ENCODE data around the gene RPRD1B.

RPRD1B gene

GRCh38 chr20:38134427-38135270 lies 101.1 kb downstream of the RPRD1B start:
- H3K9ac ChIP-seq (ENCODE audit: low read length), result no peak overlapping the region
- no peak overlapping the region for H2AFZ ChIP-seq (ENCODE audit: low read length)
- H3F3A ChIP-seq (ENCODE audit: insufficient read depth, low read length), result no peaks in the 10 kb centered on the region

GRCh38 chr20:38135271-38135650 lies 101.7 kb downstream of the RPRD1B start:
- H3K27ac ChIP-seq (ENCODE audit: low read length), result no peak overlapping the region
- no peaks in the 10 kb centered on the region for H3K9me2 ChIP-seq (replicated peaks; ENCODE audit: insufficient read depth, low read length)
- H3K4me3 ChIP-seq (ENCODE audit: low read length), result no peak overlapping the region
- H2AFZ ChIP-seq (ENCODE audit: low read length), result no peak overlapping the region
- H3K4me1 ChIP-seq (ENCODE audit: low read length), result no peaks in the 10 kb centered on the region
- TF ChIP-seq CTCF (IDR thresholded peaks at IDR 0.05; ENCODE audit: low read length) (no peak), EZH2 (optimal IDR thresholded peaks at IDR 0.05; ENCODE audit: low read depth, low read length) (no peak), EZH2phosphoT487 (IDR thresholded peaks at IDR 0.05; ENCODE audit: low read length) (no peak)
- H3K36me3 ChIP-seq (replicated peaks; ENCODE audit: insufficient read depth, low read length), result no peaks in the 10 kb centered on the region
- H3K79me2 ChIP-seq (ENCODE audit: low read length), result no peaks in the 10 kb centered on the region
- H3K4me2 ChIP-seq (ENCODE audit: low read depth, low read length), result no peak overlapping the region
- no peaks in the 10 kb centered on the region for H3K9me3 ChIP-seq (replicated peaks; ENCODE audit: insufficient read depth, low read length)
- H3K9ac ChIP-seq (ENCODE audit: low read length), result no peak overlapping the region
- DNase-seq, result no peak
- no peaks in the 10 kb centered on the region for H4K20me1 ChIP-seq (ENCODE audit: insufficient read depth, low read length)
- no peaks in the 10 kb centered on the region for H3K27me3 ChIP-seq (replicated peaks; ENCODE audit: insufficient read depth, low read length)
- no peaks in the 10 kb centered on the region for H3F3A ChIP-seq (ENCODE audit: insufficient read depth, low read length)

More at GRCh38 chr20:38134427-38135270, 101.1 kb downstream of the RPRD1B start:
- no peak overlapping the region for H3K4me3 ChIP-seq (ENCODE audit: low read length)
- H3K9me2 ChIP-seq (replicated peaks; ENCODE audit: insufficient read depth, low read length), result no peaks in the 10 kb centered on the region
- H3K4me1 ChIP-seq (ENCODE audit: low read length), result no peaks in the 10 kb centered on the region
- TF ChIP-seq EZH2 (optimal IDR thresholded peaks at IDR 0.05; ENCODE audit: low read depth, low read length) (no peak), EZH2phosphoT487 (IDR thresholded peaks at IDR 0.05; ENCODE audit: low read length) (no peak), CTCF (IDR thresholded peaks at IDR 0.05; ENCODE audit: low read length) (no peak)
- H3K27me3 ChIP-seq (replicated peaks; ENCODE audit: insufficient read depth, low read length), result no peaks in the 10 kb centered on the region
- no peak for DNase-seq
- no peak overlapping the region for H3K27ac ChIP-seq (ENCODE audit: low read length)
- no peaks in the 10 kb centered on the region for H3K9me3 ChIP-seq (replicated peaks; ENCODE audit: insufficient read depth, low read length)
- H4K20me1 ChIP-seq (ENCODE audit: insufficient read depth, low read length), result no peaks in the 10 kb centered on the region
- H3K4me2 ChIP-seq (ENCODE audit: low read depth, low read length), result no peak overlapping the region
- no peaks in the 10 kb centered on the region for H3K79me2 ChIP-seq (ENCODE audit: low read length)
- H3K36me3 ChIP-seq (replicated peaks; ENCODE audit: insufficient read depth, low read length), result no peaks in the 10 kb centered on the region

GRCh38 chr20:38135651-38136420 lies 102.3 kb downstream of the RPRD1B start:
- H3K4me1 ChIP-seq (ENCODE audit: low read length), result no peaks in the 10 kb centered on the region
- TF ChIP-seq EZH2 (optimal IDR thresholded peaks at IDR 0.05; ENCODE audit: low read depth, low read length) (no peak), CTCF (IDR thresholded peaks at IDR 0.05; ENCODE audit: low read length) (no peak)
- H3K36me3 ChIP-seq (replicated peaks; ENCODE audit: insufficient read depth, low read length), result no peaks in the 10 kb centered on the region
- no peaks in the 10 kb centered on the region for H4K20me1 ChIP-seq (ENCODE audit: insufficient read depth, low read length)
- H3K9ac ChIP-seq (ENCODE audit: low read length), result no peak overlapping the region
- H3K9me2 ChIP-seq (replicated peaks; ENCODE audit: insufficient read depth, low read length), result no peaks in the 10 kb centered on the region
- H3K4me3 ChIP-seq (ENCODE audit: low read length), result no peak overlapping the region
- H3K27ac ChIP-seq (ENCODE audit: low read length), result no peak overlapping the region
- DNase-seq, result no peak
- H3F3A ChIP-seq (ENCODE audit: insufficient read depth, low read length), result no peaks in the 10 kb centered on the region
- H3K4me2 ChIP-seq (ENCODE audit: low read depth, low read length), result no peak overlapping the region
- no peaks in the 10 kb centered on the region for H3K27me3 ChIP-seq (replicated peaks; ENCODE audit: insufficient read depth, low read length)
- H3K79me2 ChIP-seq (ENCODE audit: low read length), result no peaks in the 10 kb centered on the region
- H3K9me3 ChIP-seq (replicated peaks; ENCODE audit: insufficient read depth, low read length), result no peaks in the 10 kb centered on the region
- no peak overlapping the region for H2AFZ ChIP-seq (ENCODE audit: low read length)
